Adrenal gland (tissue), 12 donors: Measurements from ENCODE around the gene RSPH6A. TPM values are rescaled to one million over a fixed set of nuclear protein-coding genes. Genes with fewer than 3 reads are reported as not detected.

Experiments used
- DNase-seq, 7 donors: peaks; one replicate each; pipeline ENCODE4 v3.0.0-alpha.2; 2019 to 2020
- H3K27ac ChIP-seq, 5 donors: fragments of 200-600 bp; sonication (generic) in 4 of 5; 1 replicate in 3 of 5; 2 replicates in 2 of 5; pipeline versions ENCODE4 v1.5.1 to v1.8.0; 2016 to 2020; ENCODE audit warnings: mild to moderate bottlenecking in 1 of 5
- H3K27me3 ChIP-seq: fragments of 200-600 bp; 2 replicates; pipeline ENCODE4 v1.8.0; 2021
- H3K36me3 ChIP-seq, 2 donors: fragments of 200-600 bp; replicated peaks in 1 of 2; 1 replicate in 1 of 2; 2 replicates in 1 of 2; pipeline versions ENCODE4 v1.5.1 to v1.8.0; 2018 to 2022
- H3K4me1 ChIP-seq, 2 donors: fragments of 200-600 bp; replicated peaks in 1 of 2; 1 replicate in 1 of 2; 2 replicates in 1 of 2; pipeline versions ENCODE4 v1.5.1 to v1.8.0; 2018 to 2021
- H3K4me3 ChIP-seq, 4 donors: fragments of 200-600 bp; sonication (generic) in 3 of 4; one replicate each; pipeline ENCODE4 v1.5.1; 2016 to 2018
- H3K9me3 ChIP-seq, 3 donors: fragments of 200-600 bp; sonication (generic) in 1 of 3; replicated peaks in 1 of 3; 1 replicate in 2 of 3; 2 replicates in 1 of 3; pipeline versions ENCODE4 v1.5.1 to v1.8.0; 2016 to 2021
- CTCF ChIP-seq, 6 experiments: fragments of 450-650 bp in 4 of 6; fragments of 200-600 bp in 2 of 6; sonication (generic) in 1 of 6; IDR thresholded peaks; 1 replicate in 5 of 6; 2 replicates in 1 of 6; pipeline versions ENCODE4 v1.5.1 to v1.8.0; 2016 to 2021; ENCODE audit warnings: antibody characterized with exemption in 6 of 6, mild to moderate bottlenecking in 2 of 6, moderate library complexity in 1 of 6
- POLR2A ChIP-seq, 2 donors: fragments of 450-650 bp; IDR thresholded peaks; one replicate each; pipeline ENCODE4 v1.6.1; 2017; ENCODE audit warnings: antibody characterized with exemption in 2 of 2, mild to moderate bottlenecking in 2 of 2, moderate library complexity in 1 of 2
- WGBS, 4 donors: extraction: QIAGEN DNeasy Blood & Tissue Kit in 2 of 4; methylation state at CpG; one replicate each; pipeline versions ENCODE4 v1.1.5 to v1.1.7; 2013 to 2017; 5-methylcytosine and 5-hydroxymethylcytosine counted together
- intact Hi-C, 2 donors: fragments of 100-400 bp; cut with DNase I; formaldehyde crosslinking; loops; one replicate each; pipeline versions ENCODE4 v1.14.1 to v1.15.0; 2022 to 2023
- polyA plus RNA-seq, 3 donors: library from polyadenylated mRNA; stranded (reverse); fragments of 200-250 nt in 2 of 3; fragments of 350-450 nt in 1 of 3; fragmentation: Illumina TruSeq in 1 of 3; extraction: RNeasy Lipid Tissue Mini Kit (QIAGEN cat#74804) in 1 of 3; gene quantifications; one replicate each; pipeline ENCODE4 v1.2.3, GENCODE V29; 2013 to 2014
- total RNA-seq, 9 donors: library from RNA; depleted of rRNA in 4 of 9; stranded (reverse); fragments of >200 nt in 4 of 9; fragments of 120-200 nt in 1 of 9; fragmentation: NEBNext Ultra II Directional in 1 of 9; extraction: Animal tissue kit (Norgen Biotek cat#: 25700) in 1 of 9; gene quantifications; one replicate each; pipeline versions ENCODE4 v1.1.0 to v1.2.4, GENCODE V29; 2013 to 2023
- donor health status: healthy with polysubstance abuse.
- donor health status: Bipolar disorder and iron deficiency.
- donor health status: DM: yes; HTN: yes; CAD: no.
- donor health status: DM: no; HTN: no; CAD: no.
- donor health status: DM: no; HTN: no; CAD: no.
- donor health status: DM: yes; HTN: yes; CAD: no.

RSPH6A gene
- total and polyA plus RNA-seq, 12 donors = 0.06 to 0.24 (median 0.16) TPM; not detected in 8

- intact Hi-C loops = no loop called here
- no peak overlapping the region for H3K27ac ChIP-seq
- peaks cover 0 to 10% of the 10 kb centered on the region in 2 donors for H3K4me1 ChIP-seq
- H3K9me3 ChIP-seq = no peaks in the 10 kb centered on the region
- 21 to 35% (median 29%) methylated on average over 2 of the region's 2 CpGs for WGBS, 4 donors
- TF ChIP-seq POLR2A (IDR thresholded peaks at IDR 0.05) (no peak), CTCF (IDR thresholded peaks at IDR 0.05) (no peak)
- H3K27me3 ChIP-seq = no peaks in the 10 kb centered on the region
- no peak overlapping the region for H3K4me3 ChIP-seq
- H3K36me3 ChIP-seq = peaks cover 0 to 37% of the 10 kb centered on the region in 2 donors
- no peak for DNase-seq
These were observed 41.7 kb downstream of the RSPH6A start for GRCh38 chr19:45773384-45773783.

- WGBS, 4 donors = 86 to 100% (median 96%) methylated on average over 2 to 3 of the region's 3 CpGs; no CpG with 5 or more reads in 1 of the 4 donors
- peaks cover 0 to 32% of the 10 kb centered on the region in 2 donors for H3K36me3 ChIP-seq
- intact Hi-C loops = no loop called here
- H3K9me3 ChIP-seq = no peaks in the 10 kb centered on the region
- peaks cover 0 to 10% of the 10 kb centered on the region in 2 donors for H3K4me1 ChIP-seq
- no peak overlapping the region for H3K4me3 ChIP-seq
- TF ChIP-seq CTCF (IDR thresholded peaks at IDR 0.05) (no peak), POLR2A (IDR thresholded peaks at IDR 0.05) (no peak)
- no peak for DNase-seq
- H3K27me3 ChIP-seq = no peaks in the 10 kb centered on the region
- peak overlapping the region in 2 of 5 donors; percentile 90 to 92 for H3K27ac ChIP-seq
These were observed 42.2 kb downstream of the RSPH6A start for GRCh38 chr19:45772912-45773311.

GRCh38 chr19:45772130-45772840 lies 42.8 kb downstream of the RSPH6A start:
- H3K4me3 ChIP-seq = no peak overlapping the region
- WGBS, 4 donors = 67 to 72% (median 70%) methylated on average over 14 of the region's 14 CpGs
- no peaks in the 10 kb centered on the region for H3K9me3 ChIP-seq
- peaks cover 0 to 10% of the 10 kb centered on the region in 2 donors for H3K4me1 ChIP-seq
- H3K36me3 ChIP-seq = peaks cover 0 to 26% of the 10 kb centered on the region in 2 donors
- intact Hi-C loops = no loop called here
- peak in 1 of 7 donors; percentile 48 for DNase-seq
- TF ChIP-seq POLR2A (IDR thresholded peaks at IDR 0.05) = no peak
- TF ChIP-seq CTCF (IDR thresholded peaks at IDR 0.05) = no peak
- peak overlapping the region in 3 of 5 donors; percentile 83 to 92 (median 90) for H3K27ac ChIP-seq
- no peaks in the 10 kb centered on the region for H3K27me3 ChIP-seq

- Histone ChIP-seq H3K36me3 (peaks cover 0 to 17% of the 10 kb centered on the region in 2 donors), H3K4me3 (no peak overlapping the region), H3K9me3 (no peaks in the 10 kb centered on the region), H3K27me3 (no peaks in the 10 kb centered on the region), H3K27ac (peak overlapping the region in 4 of 5 donors; percentile 75 to 92 (median 86)), H3K4me1 (peaks cover 7 to 16% of the 10 kb centered on the region in 2 donors)
- peak in 6 of 7 donors; percentile 42 to 73 (median 57) for DNase-seq
- intact Hi-C loops = no loop called here
- WGBS, 4 donors = 70 to 84% (median 80%) methylated on average over 12 to 46 of the region's 46 CpGs
- TF ChIP-seq CTCF (IDR thresholded peaks at IDR 0.05) (no peak), POLR2A (IDR thresholded peaks at IDR 0.05) (peak in 1 of 2 donors; percentile 20)
These were observed 43.7 kb downstream of the RSPH6A start for GRCh38 chr19:45771311-45771933.
